ENCODE results near the gene ATP1A3. TPM values are rescaled to one million over a fixed set of nuclear protein-coding genes. Genes with fewer than 3 reads are reported as not detected.
"Not testable (repeated sequence)": the region's sequence is repeated elsewhere in the genome, so short reads cannot be mapped to it uniquely, and the experiment has no call there.

ATP1A3 gene
- 342 TPM for total RNA-seq
- long read RNA-seq, transcript ATP1A3-215 (23 exons, 3,551 nt), result major isoform, 137 of 163 reads
- long read RNA-seq, partial matches to known transcripts, result 24 of 163 reads
- long read RNA-seq, other reads (novel, unspliced or antisense), result 2 of 163 reads

DNA sequence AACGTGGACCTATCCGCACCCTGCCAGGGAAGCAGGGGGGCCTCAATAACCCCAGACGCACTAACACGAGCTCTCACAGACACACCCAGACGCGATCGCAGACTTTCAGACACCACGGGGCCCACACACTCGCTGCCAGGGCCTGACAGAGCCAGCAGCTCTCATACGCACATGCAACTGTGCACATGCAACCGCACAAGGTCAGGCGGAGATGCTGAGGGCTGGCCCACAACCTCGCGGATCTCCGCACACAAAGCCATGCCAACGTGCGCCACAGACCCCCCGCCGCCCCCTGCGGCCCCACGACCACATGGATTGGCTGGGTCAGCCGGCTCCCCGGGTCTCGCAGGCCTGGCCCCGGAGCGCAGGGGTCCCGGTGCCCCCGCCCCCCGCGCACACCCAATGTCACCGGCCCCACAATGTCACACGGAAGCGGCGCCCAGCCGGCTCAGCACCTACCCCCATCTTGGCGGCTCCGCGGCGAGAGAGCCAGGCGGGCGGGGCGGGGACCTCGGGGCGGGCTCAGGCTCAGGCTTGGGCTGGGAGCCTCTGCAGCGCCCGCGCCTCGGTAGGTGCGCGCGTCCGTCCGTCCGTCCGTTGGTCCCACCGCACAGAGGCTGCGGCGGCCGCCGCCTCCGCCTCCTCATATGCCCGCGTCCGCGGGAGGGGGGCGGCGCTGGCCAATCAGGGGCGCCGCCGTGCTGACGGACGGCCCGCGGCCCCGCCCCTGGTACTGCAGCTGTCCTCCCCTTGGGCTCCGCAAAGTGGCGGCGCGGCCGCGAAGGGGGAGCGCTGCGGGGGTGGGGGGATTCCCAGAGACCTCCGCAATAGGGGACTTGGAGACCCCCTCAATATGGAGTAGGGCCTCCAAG is at the start of gene ATP1A3:
ATP1A3 (minus strand) TSS at position 619 of the 872 bp plus-strand sequence; CDS start at position 465, 154 bp downstream.
- intact Hi-C loops (cut with DNase I), result loop anchor here (1.0 kb wide), 1 partner anchor 81 kb away; no protein-coding TSS in a partner anchor
- peak; percentile 78 for ATAC-seq
- DNase-seq (ENCODE audit: missing footprints), result peak; percentile 86

GRCh38 chr19:42042455-42043170 is 48.6 kb upstream of the ATP1A3 start:
- ATAC-seq, result no peak
- intact Hi-C loops (cut with DNase I), result no loop called here
- DNase-seq (ENCODE audit: missing footprints), result no peak

DNA sequence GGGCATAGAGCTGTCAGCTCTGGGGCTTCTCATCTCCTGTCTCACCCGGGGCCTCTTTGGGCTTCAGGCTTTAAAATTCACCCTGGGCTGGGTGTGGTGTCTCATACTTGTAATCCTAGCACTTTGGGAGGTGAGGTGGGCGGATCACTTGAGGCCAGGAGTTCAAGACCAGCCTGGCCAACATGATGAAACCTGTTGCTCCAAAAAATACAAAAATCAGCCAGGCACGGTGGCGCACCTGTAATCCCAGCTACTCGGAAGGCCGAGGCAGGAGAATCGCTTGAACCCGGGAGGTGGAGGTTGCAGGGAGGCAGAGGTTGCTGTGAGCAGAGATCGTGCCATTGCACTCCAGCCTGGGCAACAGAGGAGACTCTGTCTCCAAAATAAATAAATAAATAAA is 46.5 kb upstream of the ATP1A3 start:
- ATAC-seq; DNase-seq (ENCODE audit: missing footprints); intact Hi-C loops (cut with DNase I): not testable (repeated sequence)

- intact Hi-C loops (cut with DNase I), result no loop called here
- no peak for ATAC-seq
- no peak for DNase-seq (ENCODE audit: missing footprints)
Observed at GRCh38 chr19:42040031-42040430, 46.0 kb upstream of the ATP1A3 start.

- peak; percentile 91 for ATAC-seq
- intact Hi-C loops (cut with DNase I), result loop anchor here (2.0 kb wide), 2 partner anchors 14 to 36 kb away; no protein-coding TSS in a partner anchor
- no peak for DNase-seq (ENCODE audit: missing footprints)
Observed at GRCh38 chr19:42038666-42039065, 44.6 kb upstream of the ATP1A3 start.

DNA sequence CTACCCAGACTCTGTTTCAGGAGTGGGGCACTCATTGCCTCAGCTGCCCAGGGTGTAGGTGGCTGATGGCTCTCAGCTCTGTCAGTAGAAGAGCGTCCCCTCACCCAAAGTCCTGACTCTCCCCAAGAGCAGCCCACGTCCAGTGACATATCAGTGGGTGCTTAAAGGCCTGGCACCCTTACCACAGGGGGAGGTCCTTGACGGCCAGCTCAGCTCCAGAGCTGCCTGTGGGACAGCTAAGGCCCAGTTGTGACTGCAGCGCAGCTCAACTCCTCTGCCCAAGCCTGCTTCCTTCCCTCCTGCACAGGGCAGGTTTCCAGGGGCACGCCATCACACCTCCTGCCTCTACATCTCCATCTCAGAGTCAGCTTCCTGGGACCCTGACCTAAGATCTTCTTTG is 43.6 kb upstream of the ATP1A3 start:
- ATAC-seq (peak; percentile 65), DNase-seq (ENCODE audit: missing footprints) (no peak)
- intact Hi-C loops (cut with DNase I), result loop anchor here (2.0 kb wide), 2 partner anchors 13 to 37 kb away; no protein-coding TSS in a partner anchor

DNA sequence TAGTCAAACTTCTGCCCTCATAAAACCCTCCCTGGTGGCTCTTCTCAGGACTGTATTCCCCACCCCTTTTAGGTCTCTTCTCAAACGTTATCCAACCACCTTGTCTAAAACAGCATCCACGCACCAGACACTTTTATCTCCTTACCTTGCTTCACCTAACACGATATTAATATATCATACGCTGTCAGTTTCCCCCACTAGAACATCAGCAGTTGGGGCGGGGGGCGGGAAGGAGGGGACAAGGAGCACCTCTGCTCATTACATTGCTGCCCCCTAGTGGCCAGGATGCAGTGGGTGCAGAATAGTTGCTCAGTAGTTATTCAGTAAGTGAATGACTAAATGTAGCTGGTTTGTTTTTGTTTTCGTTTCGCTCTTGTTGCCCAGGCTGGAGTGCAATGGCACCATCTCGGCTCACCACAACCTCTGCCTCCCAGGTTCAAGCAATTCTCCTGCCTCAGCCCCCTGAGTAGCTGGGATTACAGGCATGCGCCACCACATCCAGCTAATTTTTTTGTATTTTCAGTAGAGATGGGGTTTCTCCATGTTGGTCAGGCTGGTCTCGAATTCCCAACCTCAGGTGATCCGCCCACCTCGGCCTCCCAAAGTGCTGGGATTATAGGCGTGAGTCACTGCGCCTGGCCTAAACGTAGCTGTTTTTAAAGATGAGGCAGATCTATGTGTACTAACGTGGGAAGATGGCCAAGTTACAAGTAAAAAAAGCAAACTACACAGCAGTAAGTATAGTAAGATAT is 40.8 kb upstream of the ATP1A3 start:
- intact Hi-C loops (cut with DNase I), result loop anchor here (5.0 kb wide), 1 partner anchor 38 kb away; no protein-coding TSS in a partner anchor
- not testable (repeated sequence) for ATAC-seq; DNase-seq (ENCODE audit: missing footprints)

- no peak for ATAC-seq
- DNase-seq (ENCODE audit: missing footprints), result no peak
- intact Hi-C loops (cut with DNase I), result loop anchor here (5.0 kb wide), 1 partner anchor 36 kb away; no protein-coding TSS in a partner anchor
Observed at GRCh38 chr19:42033413-42033812, 39.4 kb upstream of the ATP1A3 start.

DNA sequence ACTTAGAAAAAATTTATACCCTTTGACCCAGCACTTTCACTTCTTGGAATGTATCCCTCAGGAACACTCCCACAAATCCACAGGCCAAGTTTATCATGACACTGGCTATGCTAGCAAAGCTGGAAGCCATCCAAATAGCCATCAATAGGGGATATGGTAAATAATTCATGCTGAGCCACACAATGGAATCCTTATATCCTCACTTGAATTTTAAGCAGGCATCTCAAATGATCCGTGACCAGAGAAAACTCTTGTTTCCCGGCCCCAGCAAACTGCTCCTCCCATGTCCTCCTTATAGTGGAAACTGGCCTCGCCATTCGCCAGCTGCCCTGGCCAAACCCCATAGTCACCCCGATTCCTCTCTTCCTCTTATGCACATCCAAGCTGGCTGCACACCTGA is 38.4 kb upstream of the ATP1A3 start:
- no peak for DNase-seq (ENCODE audit: missing footprints)
- intact Hi-C loops (cut with DNase I), result loop anchor here (5.0 kb wide), 1 partner anchor 35 kb away; no protein-coding TSS in a partner anchor
- no peak for ATAC-seq

GRCh38 chr19:42030645-42031440 is 36.8 kb upstream of the ATP1A3 start:
- intact Hi-C loops (cut with DNase I), result loop anchor here (5.0 kb wide), 1 partner anchor 34 kb away; no protein-coding TSS in a partner anchor
- no peak for ATAC-seq
- DNase-seq (ENCODE audit: missing footprints), result no peak

DNA sequence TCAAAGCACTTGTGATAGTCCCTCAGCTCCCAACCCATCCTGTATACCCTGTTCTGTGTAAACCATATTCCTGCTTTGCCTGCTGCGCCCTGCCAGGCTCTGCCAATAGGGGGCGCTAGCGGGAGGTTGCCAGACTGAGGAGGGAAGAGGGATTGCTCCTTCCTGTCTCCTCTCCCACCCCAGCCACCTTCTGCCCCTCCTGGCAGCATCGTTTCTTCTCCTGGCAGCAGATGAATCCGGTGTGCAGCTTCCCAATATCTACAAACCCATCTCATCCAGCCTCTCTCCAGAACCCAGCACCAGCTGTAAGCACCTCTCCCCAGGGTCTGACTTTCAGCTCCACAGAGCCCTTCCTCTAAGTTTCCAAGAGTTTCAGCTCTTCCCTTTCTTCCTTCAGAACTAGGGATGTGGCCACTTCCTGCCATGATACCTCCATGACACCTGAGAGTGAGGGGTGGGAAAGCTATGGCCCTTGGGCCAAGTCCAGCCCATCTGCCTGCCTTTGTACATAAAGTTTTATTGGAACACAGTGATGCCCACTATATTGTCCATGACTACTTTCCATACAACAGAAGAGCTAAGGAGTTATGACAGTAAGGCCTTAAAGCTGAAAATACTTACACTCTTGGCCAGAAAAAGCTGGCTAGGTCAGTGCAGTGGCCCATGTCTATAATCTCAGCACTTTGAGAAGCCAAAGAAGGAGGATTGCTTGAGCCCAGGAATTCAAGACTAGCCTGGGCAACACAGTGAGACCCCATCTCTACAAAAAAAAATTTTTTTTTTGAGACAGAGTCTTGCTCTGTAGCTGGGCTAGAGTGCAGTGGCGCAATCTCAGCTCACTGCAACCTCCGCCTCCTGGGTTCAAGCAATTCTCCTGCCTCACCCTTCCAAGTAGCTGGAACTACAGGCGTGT is 34.5 kb upstream of the ATP1A3 start:
- ATAC-seq, result no peak

GRCh38 chr19:42024622-42025111 is 30.6 kb upstream of the ATP1A3 start:
- intact Hi-C loops (cut with DNase I), result loop anchor here (2.0 kb wide), 1 partner anchor 14 kb away; no protein-coding TSS in a partner anchor
- DNase-seq (ENCODE audit: missing footprints) (peak; percentile 78), ATAC-seq (peak; percentile 88)

More for the DNA sequence above, 34.5 kb upstream of the ATP1A3 start:
- no peak for DNase-seq (ENCODE audit: missing footprints)
- intact Hi-C loops (cut with DNase I), result no loop called here

- DNase-seq (ENCODE audit: missing footprints) (no peak), ATAC-seq (no peak)
- intact Hi-C loops (cut with DNase I), result loop anchor here (2.0 kb wide), 1 partner anchor 15 kb away; no protein-coding TSS in a partner anchor
Observed at GRCh38 chr19:42023943-42024260, 29.9 kb upstream of the ATP1A3 start.

DNA sequence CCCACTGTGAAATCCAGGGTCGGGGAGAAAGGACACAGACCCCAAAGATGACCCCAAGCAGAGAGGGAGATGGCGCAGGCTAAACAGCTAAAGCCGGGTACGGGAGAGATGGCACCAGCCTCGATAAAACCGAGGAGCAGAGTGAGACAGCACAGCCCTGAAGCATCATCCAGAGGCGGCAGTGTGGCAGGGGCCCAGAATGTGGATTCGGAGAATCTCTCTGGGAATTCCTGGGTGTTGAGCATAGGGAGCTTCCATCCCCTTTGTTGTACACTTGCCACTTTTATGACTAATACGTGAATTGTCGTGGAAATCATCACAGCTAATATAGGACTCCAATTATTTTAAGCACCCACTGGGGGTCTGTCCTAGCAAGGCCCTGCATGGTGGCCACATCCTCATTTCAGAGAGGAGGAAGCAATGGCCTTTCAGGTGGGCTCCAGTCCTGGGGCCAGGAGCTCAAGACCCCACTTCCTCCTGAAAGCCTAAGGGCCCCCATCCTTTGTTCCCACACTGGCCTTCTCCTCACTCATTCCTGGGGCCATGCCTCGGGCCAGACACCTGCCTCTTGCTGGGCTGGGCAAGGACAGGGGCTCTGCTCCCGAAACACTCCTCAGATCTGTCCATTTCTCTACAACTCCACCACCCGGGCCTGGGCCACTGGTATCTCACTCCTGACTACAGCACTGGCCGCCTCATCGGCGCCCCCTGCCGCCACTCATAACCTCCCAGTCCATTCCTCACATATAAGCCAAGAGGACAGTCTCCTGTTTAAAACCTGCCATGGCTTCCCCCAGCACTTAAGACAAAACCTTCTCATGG is 29.3 kb upstream of the ATP1A3 start:
- ATAC-seq (no peak), DNase-seq (ENCODE audit: missing footprints) (no peak)
- intact Hi-C loops (cut with DNase I), result no loop called here

- no peak for ATAC-seq
- DNase-seq (ENCODE audit: missing footprints), result no peak
- intact Hi-C loops (cut with DNase I), result no loop called here
Observed at GRCh38 chr19:42022616-42023015, 28.6 kb upstream of the ATP1A3 start.

- intact Hi-C loops (cut with DNase I), result no loop called here
Observed at GRCh38 chr19:42021185-42021584, 27.2 kb upstream of the ATP1A3 start.

More at GRCh38 chr19:42021185-42021584, 27.2 kb upstream of the ATP1A3 start:
- DNase-seq (ENCODE audit: missing footprints) (no peak), ATAC-seq (no peak)
